Smooth muscle cell (in vitro differentiated cells): Measurements from ENCODE around the gene SNX32. TPM values are rescaled to one million over a fixed set of nuclear protein-coding genes. Genes with fewer than 3 reads are reported as not detected.

Experiments
- DNase-seq: peaks from one replicate; lab custom pipeline; 2025; ENCODE audit not compliant: unreplicated experiment; lab: John Stamatoyannopoulos, UW
- H2AFZ ChIP-seq: fragments of 200-600 bp; sonication (generic); 2 replicates; pipeline ENCODE4 v1.6.0; 2016; ENCODE audit warnings: antibody characterized with exemption, low read depth, mild to moderate bottlenecking
- H3F3A ChIP-seq: fragments of 200-600 bp; sonication (generic); 2 replicates; pipeline ENCODE4 v1.6.0; 2017; ENCODE audit warnings: antibody characterized with exemption, low read depth
- H3K27ac ChIP-seq: fragments of 200-600 bp; sonication (generic); 2 replicates; pipeline ENCODE4 v1.5.1; 2016; ENCODE audit warnings: low read depth, mild to moderate bottlenecking
- H3K27me3 ChIP-seq: fragments of 200-600 bp; sonication (generic); 2 replicates; pipeline ENCODE4 v1.6.1; 2016; ENCODE audit warnings: low read depth, mild to moderate bottlenecking
- H3K36me3 ChIP-seq: fragments of 200-600 bp; sonication (generic); 2 replicates; pipeline ENCODE4 v1.5.1; 2016; ENCODE audit warnings: low read depth
- H3K4me1 ChIP-seq: fragments of 200-600 bp; sonication (generic); 2 replicates; pipeline ENCODE4 v1.5.1; 2016; ENCODE audit warnings: low read depth
- H3K4me2 ChIP-seq: fragments of 200-600 bp; sonication (generic); 2 replicates; pipeline ENCODE4 v1.6.0; 2016; ENCODE audit warnings: mild to moderate bottlenecking
- H3K4me3 ChIP-seq: fragments of 200-600 bp; sonication (generic); 2 replicates; pipeline ENCODE4 v1.5.1; 2016; ENCODE audit warnings: mild to moderate bottlenecking
- H3K79me2 ChIP-seq: fragments of 200-600 bp; sonication (generic); 2 replicates; pipeline ENCODE4 v1.6.0; 2016; ENCODE audit warnings: low read depth, mild to moderate bottlenecking
- H3K9ac ChIP-seq: fragments of 200-600 bp; sonication (generic); 2 replicates; pipeline ENCODE4 v1.6.0; 2016; ENCODE audit warnings: low read depth
- H3K9me3 ChIP-seq: fragments of 200-600 bp; sonication (generic); replicated peaks from 2 replicates; pipeline ENCODE4 v1.5.1; 2016; ENCODE audit warnings: low read depth
- H4K20me1 ChIP-seq: fragments of 200-600 bp; sonication (generic); 2 replicates; pipeline ENCODE4 v1.6.0; 2016; ENCODE audit warnings: low read depth
- CTCF ChIP-seq: fragments of 200-600 bp; sonication (generic); IDR thresholded peaks from 2 replicates; pipeline ENCODE4 v1.5.1; 2017; ENCODE audit warnings: borderline replicate concordance, mild to moderate bottlenecking, antibody characterized with exemption; ENCODE audit not compliant: insufficient read depth, poor library complexity, severe bottlenecking
- WGBS: methylation state at CpG from one replicate; pipeline ENCODE4 v1.1.7; 2016; ENCODE audit warnings: low lambda C conversion rate; 5-methylcytosine and 5-hydroxymethylcytosine counted together
- polyA plus RNA-seq: library from polyadenylated mRNA; unstranded; fragments of >200 nt; fragmentation: Nextera tagmentation; extraction: Ambion mirVana; gene quantifications from 2 replicates; pipeline ENCODE4 v1.2.1, GENCODE V29; 2016
- total RNA-seq: library from RNA; depleted of rRNA; stranded (reverse); fragments of >200 nt; gene quantifications from 2 replicates; pipeline ENCODE4 v1.2.3, GENCODE V29; 2014

The SNX32 gene
- total and polyA plus RNA-seq, 2 experiments from 2014 or later, result 1.1 to 1.2 TPM

DNA sequence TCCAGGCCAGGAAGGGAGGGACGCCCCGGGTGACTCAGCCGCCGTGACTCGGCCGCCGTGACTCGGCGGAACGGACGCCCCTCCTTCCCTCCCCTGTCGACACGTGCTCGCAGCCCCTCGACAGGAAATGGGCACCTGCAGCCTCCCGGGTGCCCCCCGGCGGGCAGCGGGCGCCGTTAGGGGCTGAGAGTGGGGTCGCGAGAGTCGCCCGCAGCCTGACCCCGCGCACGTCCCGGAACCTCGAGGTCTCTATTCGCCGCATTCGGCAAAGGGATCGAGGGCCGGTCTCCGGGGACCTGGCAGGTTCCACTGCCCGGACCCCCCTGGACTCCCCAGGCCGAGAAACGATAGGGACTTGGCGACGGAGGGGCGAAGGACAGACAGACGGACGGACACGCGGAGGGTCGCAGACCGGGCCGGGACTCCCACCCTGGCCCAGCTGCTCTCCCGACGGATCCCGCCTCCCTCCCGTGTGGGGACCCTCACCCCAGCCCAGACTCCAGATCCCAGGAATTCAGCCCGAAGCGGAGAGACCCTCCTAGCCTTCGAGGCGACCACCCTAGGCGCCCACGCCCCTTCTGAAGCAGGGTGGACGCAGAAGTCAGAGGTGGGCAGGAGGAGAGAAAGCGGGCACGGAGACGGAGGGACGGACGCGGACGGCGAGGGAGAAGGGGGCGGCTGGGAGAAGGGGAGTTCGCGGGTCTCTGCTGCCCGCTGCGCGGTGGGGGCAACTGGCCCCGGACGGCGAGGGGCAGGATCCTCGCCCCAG lies 65.8 kb downstream of the SNX32 start:
- Histone ChIP-seq H4K20me1 (peaks cover 41% of the 10 kb centered on the region), H3K79me2 (peaks cover 49% of the 10 kb centered on the region), H3K9me3 (no peaks in the 10 kb centered on the region), H2AFZ (no peak overlapping the region), H3K27ac (peak overlapping the region; percentile 82), H3K4me2 (peak overlapping the region; percentile 99), H3K4me1 (peaks cover 25% of the 10 kb centered on the region), H3K4me3 (peak overlapping the region; percentile 89), H3K27me3 (no peaks in the 10 kb centered on the region), H3F3A (peaks cover 26% of the 10 kb centered on the region), H3K36me3 (no peaks in the 10 kb centered on the region), H3K9ac (peak overlapping the region; percentile 99)
- DNase-seq, result peak; percentile 44
- 2% methylated on average over 68 of the region's 78 CpGs for WGBS
- peak; percentile 4 for TF ChIP-seq CTCF

DNA sequence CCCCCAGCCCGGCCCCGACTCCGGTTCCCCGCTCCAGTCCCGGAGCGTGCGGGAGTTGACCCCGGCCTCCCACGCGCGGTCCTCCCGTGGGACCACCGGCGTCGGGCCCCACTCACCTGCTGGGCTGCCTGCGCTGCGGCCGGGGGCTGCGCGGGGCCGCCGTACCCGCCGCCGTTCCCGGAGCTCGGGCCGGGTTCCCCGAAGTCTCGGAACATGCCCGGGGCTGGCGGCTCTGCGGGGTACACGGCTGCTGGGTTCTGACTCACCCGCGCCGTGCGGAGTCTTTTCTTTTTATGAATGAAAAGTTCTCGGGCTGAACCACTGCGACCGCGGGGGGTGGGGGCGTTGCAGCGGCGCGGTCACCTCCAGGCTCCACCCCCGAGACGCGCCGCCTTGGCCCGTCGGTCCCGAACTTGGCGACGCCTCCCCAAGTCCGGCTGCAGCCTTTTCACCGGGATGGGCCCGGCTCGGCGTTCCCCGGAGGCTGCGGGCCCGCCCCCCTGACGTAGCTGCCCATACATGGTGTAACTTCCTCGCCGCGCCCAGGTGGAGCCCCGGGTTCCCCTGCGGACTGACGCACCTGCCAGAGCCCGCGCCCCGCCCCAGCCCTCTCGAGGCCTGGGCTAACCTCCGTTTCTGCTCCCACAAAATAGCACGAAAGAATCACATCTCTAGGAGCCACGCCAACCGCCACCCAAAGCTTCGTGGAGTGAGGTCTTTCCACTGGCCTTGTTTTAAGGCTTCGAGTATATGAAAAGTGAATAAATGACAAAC lies 66.5 kb downstream of the SNX32 start, which contains the start of gene FOSL1:
FOSL1 (minus strand) TSS at position 264 of the 774 bp plus-strand sequence; CDS start at position 215, 49 bp downstream.
- no peaks in the 10 kb centered on the region for H3K27me3 ChIP-seq
- peaks cover 35% of the 10 kb centered on the region for H4K20me1 ChIP-seq
- no peak for TF ChIP-seq CTCF
- H3K36me3 ChIP-seq, result no peaks in the 10 kb centered on the region
- 5% methylated on average over 50 of the region's 80 CpGs for WGBS
- H3K4me1 ChIP-seq, result peaks cover 25% of the 10 kb centered on the region
- H3K79me2 ChIP-seq, result peaks cover 41% of the 10 kb centered on the region
- peak within 1 kb of the TSS; percentile 82 for H3K27ac ChIP-seq
- H3K4me3 ChIP-seq, result peak within 1 kb of the TSS; percentile 89
- H2AFZ ChIP-seq, result no peak within 1 kb of the TSS
- H3K9ac ChIP-seq, result peak within 1 kb of the TSS; percentile 99
- peak; percentile 74 for DNase-seq
- peak within 1 kb of the TSS; percentile 99 for H3K4me2 ChIP-seq
- H3F3A ChIP-seq, result peaks cover 26% of the 10 kb centered on the region
- no peaks in the 10 kb centered on the region for H3K9me3 ChIP-seq

GRCh38 chr11:65900899-65901180 lies 67.1 kb downstream of the SNX32 start:
- WGBS, result 80% methylated on average over 11 of the region's 11 CpGs
- peaks cover 30% of the 10 kb centered on the region for H4K20me1 ChIP-seq
- H3K36me3 ChIP-seq, result no peaks in the 10 kb centered on the region
- peaks cover 36% of the 10 kb centered on the region for H3K79me2 ChIP-seq
- TF ChIP-seq CTCF, result no peak
- peak overlapping the region; percentile 89 for H3K4me3 ChIP-seq
- H3K27me3 ChIP-seq, result no peaks in the 10 kb centered on the region
- peaks cover 26% of the 10 kb centered on the region for H3F3A ChIP-seq
- no peak overlapping the region for H2AFZ ChIP-seq
- peak overlapping the region; percentile 99 for H3K4me2 ChIP-seq
- H3K27ac ChIP-seq, result peak overlapping the region; percentile 82
- H3K4me1 ChIP-seq, result peaks cover 25% of the 10 kb centered on the region
- no peaks in the 10 kb centered on the region for H3K9me3 ChIP-seq
- peak overlapping the region; percentile 99 for H3K9ac ChIP-seq
- DNase-seq, result no peak
